HepG2 (cell line): ENCODE results near the gene PCNT. TPM values are rescaled to one million over a fixed set of nuclear protein-coding genes. Genes with fewer than 3 reads are reported as not detected.

Experiments
- KIAA2018 ChIP-seq: sonication (generic); formaldehyde crosslinking; IDR thresholded peaks from 2 replicates; pipeline ENCODE4 v1.5.0; 2020; ENCODE audit warnings: mild to moderate bottlenecking, missing genetic modification reagents, borderline replicate concordance
- ZNF687 ChIP-seq: sonication (generic); formaldehyde crosslinking; IDR thresholded peaks from 2 replicates; pipeline ENCODE4 v1.5.1; 2020; ENCODE audit warnings: mild to moderate bottlenecking, missing genetic modification reagents, moderate library complexity
- polyA plus RNA-seq, 8 experiments: library from polyadenylated mRNA; depleted of rRNA in 3 of 8; stranded (reverse) in 7 of 8; unstranded in 1 of 8; fragments of >200 nt; fragmentation: Illumina TruSeq in 4 of 8; extraction: Trizol in 4 of 8; gene quantifications; 2 replicates each; pipeline versions ENCODE4 v1.2.1 to v1.2.3, GENCODE V29; 2011 to 2016; ENCODE audit warnings: low read depth in 4 of 8, missing spikeins in 1 of 8, mixed read lengths in 1 of 8; ENCODE audit not compliant: insufficient read depth in 1 of 8
- total RNA-seq, 5 experiments: library from RNA; depleted of rRNA; stranded (reverse); fragments of >200 nt; fragmentation: Illumina TruSeq; extraction: Trizol; gene quantifications; 2 replicates each; pipeline ENCODE4 v1.2.3, GENCODE V29; 2016; ENCODE audit warnings: low read depth in 1 of 5

Gene PCNT
- total and polyA plus RNA-seq, 2 of the 13 experiments (the other 11 are each of a cell fraction or from before 2014, with no cell fraction given) = 5.6 to 12.4 TPM

- TF ChIP-seq KIAA2018 (CRISPR knock-in tag) (no peak), ZNF687 (peak; percentile 55; the same call in 1 of the 2 replicates)
- TF ChIP-seq, all 625 proteins: peak for 6
These were observed 69.5 kb downstream of the PCNT start (continued) for GRCh38 chr21:46393451-46393940.
